Measurements from ENCODE around the gene HSD11B1L. TPM values are rescaled to one million over a fixed set of nuclear protein-coding genes. Genes with fewer than 3 reads are reported as not detected.

HSD11B1L gene
- total RNA-seq, 2 donors from 2014 or later: 10.3 to 12.6 TPM

DNA sequence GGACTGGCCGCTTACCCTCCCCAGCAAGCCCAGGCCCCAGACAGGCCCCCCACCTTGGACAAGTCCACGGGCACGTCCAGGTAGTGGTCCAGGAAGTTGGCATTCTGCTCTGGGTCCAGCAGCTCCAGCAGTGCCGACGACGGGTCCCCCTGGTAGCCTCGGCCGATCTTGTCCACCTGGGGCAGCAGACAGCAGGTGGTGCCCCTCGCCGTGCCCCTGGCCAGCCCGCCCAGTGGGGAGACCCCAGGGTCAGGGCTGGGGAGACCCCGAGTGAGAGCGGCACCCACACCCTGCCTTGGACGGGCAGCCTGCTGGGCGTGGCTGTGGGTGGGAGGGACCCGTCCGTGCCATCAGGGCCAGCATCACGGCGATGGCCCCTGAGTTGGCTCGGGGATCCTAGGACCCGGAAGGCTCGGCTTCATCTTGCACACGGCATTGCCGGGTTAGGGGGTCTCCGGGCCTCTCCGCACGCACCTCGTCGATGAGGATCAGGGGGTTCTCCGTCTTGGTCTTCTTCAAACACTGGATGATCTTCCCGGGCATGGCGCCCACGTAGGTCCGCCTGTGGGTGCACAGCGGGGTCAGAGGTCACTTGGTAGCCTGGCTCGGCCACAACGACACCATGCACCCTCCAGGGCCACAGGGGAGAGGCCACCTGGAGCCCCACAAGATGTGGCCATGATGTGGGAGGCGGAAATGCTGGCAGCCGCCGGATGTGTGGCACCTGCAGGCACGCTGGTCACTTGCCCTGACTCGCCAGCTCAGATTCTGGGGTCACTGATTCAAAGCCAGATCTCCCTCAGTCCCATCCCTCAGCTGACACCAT lies 15.6 kb downstream of the HSD11B1L start:
- H3K36me3 ChIP-seq: peaks cover 93% of the 10 kb centered on the region
- H3K27ac ChIP-seq: no peak overlapping the region
- no peaks in the 10 kb centered on the region for H3K27me3 ChIP-seq
- no peaks in the 10 kb centered on the region for H3K9me3 ChIP-seq
- TF ChIP-seq, protein P1, sequence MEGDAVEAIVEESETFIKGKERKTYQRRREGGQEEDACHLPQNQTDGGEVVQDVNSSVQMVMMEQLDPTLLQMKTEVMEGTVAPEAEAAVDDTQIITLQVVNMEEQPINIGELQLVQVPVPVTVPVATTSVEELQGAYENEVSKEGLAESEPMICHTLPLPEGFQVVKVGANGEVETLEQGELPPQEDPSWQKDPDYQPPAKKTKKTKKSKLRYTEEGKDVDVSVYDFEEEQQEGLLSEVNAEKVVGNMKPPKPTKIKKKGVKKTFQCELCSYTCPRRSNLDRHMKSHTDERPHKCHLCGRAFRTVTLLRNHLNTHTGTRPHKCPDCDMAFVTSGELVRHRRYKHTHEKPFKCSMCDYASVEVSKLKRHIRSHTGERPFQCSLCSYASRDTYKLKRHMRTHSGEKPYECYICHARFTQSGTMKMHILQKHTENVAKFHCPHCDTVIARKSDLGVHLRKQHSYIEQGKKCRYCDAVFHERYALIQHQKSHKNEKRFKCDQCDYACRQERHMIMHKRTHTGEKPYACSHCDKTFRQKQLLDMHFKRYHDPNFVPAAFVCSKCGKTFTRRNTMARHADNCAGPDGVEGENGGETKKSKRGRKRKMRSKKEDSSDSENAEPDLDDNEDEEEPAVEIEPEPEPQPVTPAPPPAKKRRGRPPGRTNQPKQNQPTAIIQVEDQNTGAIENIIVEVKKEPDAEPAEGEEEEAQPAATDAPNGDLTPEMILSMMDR (IDR thresholded peaks at IDR 0.05): no peak
- DNase-seq (ENCODE audit: low spot score): no peak
- peaks cover 0 to 16% of the 10 kb centered on the region in 2 donors for H3K4me1 ChIP-seq
- no peak overlapping the region for H3K4me3 ChIP-seq

- Histone ChIP-seq H3K36me3 (peaks cover 85% of the 10 kb centered on the region), H3K27me3 (no peaks in the 10 kb centered on the region), H3K27ac (no peak overlapping the region), H3K4me1 (peaks cover 0 to 8% of the 10 kb centered on the region in 2 donors), H3K9me3 (no peaks in the 10 kb centered on the region), H3K4me3 (no peak overlapping the region)
- TF ChIP-seq, protein P1 (IDR thresholded peaks at IDR 0.05): no peak
- DNase-seq (ENCODE audit: low spot score): no peak
Measured at GRCh38 chr19:5697022-5697889, 16.4 kb downstream of the HSD11B1L start.

- no peaks in the 10 kb centered on the region for H3K9me3 ChIP-seq
- H3K27ac ChIP-seq: no peak overlapping the region
- H3K4me3 ChIP-seq: no peak overlapping the region
- H3K27me3 ChIP-seq: no peaks in the 10 kb centered on the region
- no peaks in the 10 kb centered on the region for H3K4me1 ChIP-seq
- DNase-seq (ENCODE audit: low spot score): no peak
- TF ChIP-seq, protein P1 (IDR thresholded peaks at IDR 0.05): no peak
- H3K36me3 ChIP-seq: peaks cover 77% of the 10 kb centered on the region
Measured at GRCh38 chr19:5697890-5698634, 17.2 kb downstream of the HSD11B1L start.

- TF ChIP-seq, protein P1 (IDR thresholded peaks at IDR 0.05): no peak
- DNase-seq (ENCODE audit: low spot score): no peak
- H3K27me3 ChIP-seq: no peaks in the 10 kb centered on the region
- H3K4me3 ChIP-seq: no peak overlapping the region
- no peak overlapping the region for H3K27ac ChIP-seq
- H3K36me3 ChIP-seq: peaks cover 77% of the 10 kb centered on the region
- H3K4me1 ChIP-seq: no peaks in the 10 kb centered on the region
- H3K9me3 ChIP-seq: no peaks in the 10 kb centered on the region
Measured at GRCh38 chr19:5698635-5699422, 18.0 kb downstream of the HSD11B1L start.

Data from right atrium auricular region (tissue), 2 donors.